HUES64 (cell line): ENCODE results near the gene TECR.
"Not testable (repeated sequence)": the region's sequence is repeated elsewhere in the genome, so short reads cannot be mapped to it uniquely, and the experiment has no call there.

Source experiments
- H3K27ac ChIP-seq: 2 replicates; pipeline ENCODE4 v1.7.0; 2013; ENCODE audit warnings: low read depth, low read length, inconsistent platforms
- H3K27me3 ChIP-seq: 2 replicates; pipeline ENCODE4 v1.6.1; 2013; ENCODE audit warnings: mild to moderate bottlenecking, low read length; ENCODE audit not compliant: insufficient read depth
- H3K36me3 ChIP-seq: 2 replicates; pipeline ENCODE4 v1.6.1; 2013; ENCODE audit warnings: mild to moderate bottlenecking, low read length; ENCODE audit not compliant: insufficient read depth
- H3K4me1 ChIP-seq: 2 replicates; pipeline ENCODE4 v1.6.1; 2013; ENCODE audit warnings: mild to moderate bottlenecking, low read length, moderate library complexity; ENCODE audit not compliant: insufficient read depth
- H3K4me3 ChIP-seq: 2 replicates; pipeline ENCODE4 v1.5.1; 2013; ENCODE audit warnings: mild to moderate bottlenecking, low read length, moderate library complexity
- H3K9ac ChIP-seq: 2 replicates; pipeline ENCODE4 v1.6.1; 2013; ENCODE audit warnings: mild to moderate bottlenecking, low read depth, low read length
- H3K9me3 ChIP-seq: 2 replicates; pipeline ENCODE4 v1.6.1; 2013; ENCODE audit warnings: low read depth, low read length; ENCODE audit not compliant: insufficient read depth
- WGBS: fragments of 150-250, 120-280 bp; methylation state at CpG from one replicate; pipeline ENCODE4 v1.1.7; 2013; ENCODE audit warnings: missing lambda C conversion rate; 5-methylcytosine and 5-hydroxymethylcytosine counted together

TECR gene

DNA sequence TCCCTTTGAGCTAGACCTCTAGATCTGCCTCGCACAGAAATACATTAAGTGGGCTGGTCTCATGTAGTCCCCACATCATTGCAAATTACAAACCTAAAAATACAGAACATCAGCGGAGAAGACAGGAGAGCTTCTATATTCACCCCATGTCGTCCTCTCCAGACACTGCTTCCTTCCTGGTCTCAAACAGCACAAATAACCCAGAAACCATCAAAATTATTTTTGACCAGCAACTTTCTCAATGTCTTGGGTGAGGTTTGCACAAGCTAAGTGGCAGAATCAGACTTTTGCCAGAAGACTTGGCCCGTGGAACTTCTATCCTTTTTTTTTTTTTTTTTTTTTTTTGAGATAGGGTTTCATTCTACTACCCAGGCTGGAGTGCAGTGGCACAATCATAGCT, 81.7 kb downstream of the TECR start:
- WGBS, result 61% methylated on average over 3 of the region's 4 CpGs
- Histone ChIP-seq H3K4me1 (no peaks in the 10 kb centered on the region), H3K27ac (no peak overlapping the region), H3K27me3 (no peaks in the 10 kb centered on the region), H3K9ac (no peak overlapping the region), H3K4me3 (no peak overlapping the region), H3K36me3 (no peaks in the 10 kb centered on the region), H3K9me3 (peaks cover 61% of the 10 kb centered on the region)

DNA sequence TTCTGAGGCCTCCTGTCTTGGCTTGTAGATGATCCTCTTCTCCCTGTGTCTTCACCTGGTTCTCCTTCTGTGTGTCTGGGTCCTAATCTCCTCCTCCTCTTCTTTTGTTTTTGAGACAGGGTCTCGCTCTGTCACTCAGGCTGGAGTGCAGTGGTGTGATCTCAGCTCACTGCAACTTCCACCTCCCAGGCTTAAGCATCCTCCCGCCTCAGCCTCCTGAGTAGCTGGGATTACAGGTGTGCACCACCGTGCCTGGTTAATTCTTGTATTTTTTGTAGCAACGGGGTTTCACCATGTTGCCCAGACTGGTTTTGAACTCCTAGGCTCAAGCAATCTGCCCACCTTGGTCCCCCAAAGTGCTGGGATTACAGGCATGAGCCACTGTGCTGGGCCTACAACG, 82.8 kb downstream of the TECR start:
- H3K9ac ChIP-seq, H3K27me3 ChIP-seq, H3K4me1 ChIP-seq, H3K36me3 ChIP-seq, H3K27ac ChIP-seq, H3K4me3 ChIP-seq: not testable (repeated sequence)
- peaks cover 61% of the 10 kb centered on the region for H3K9me3 ChIP-seq
- WGBS, result 60% methylated on average over 5 of the region's 5 CpGs

DNA sequence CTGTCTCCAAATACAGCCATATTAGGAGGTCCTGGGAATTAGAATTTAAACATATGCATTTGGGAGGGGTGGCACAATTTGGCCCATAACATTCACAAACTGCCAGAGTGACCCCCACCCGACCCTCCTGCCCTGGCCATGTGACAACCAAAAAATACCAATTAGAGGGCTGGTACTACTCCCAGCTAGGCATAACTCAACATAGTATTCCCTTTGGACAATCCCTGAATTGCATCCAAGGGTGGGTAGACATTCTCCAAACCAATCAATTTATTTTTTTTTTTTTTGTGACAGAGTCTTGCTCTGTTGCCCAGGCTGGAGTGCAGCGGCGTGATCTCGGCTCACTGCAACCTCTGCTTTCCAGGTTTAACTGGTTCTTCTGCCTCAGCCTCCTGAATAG, 83.3 kb downstream of the TECR start:
- H3K9ac ChIP-seq, result no peak overlapping the region
- no peak overlapping the region for H3K27ac ChIP-seq
- no peaks in the 10 kb centered on the region for H3K36me3 ChIP-seq
- no peaks in the 10 kb centered on the region for H3K4me1 ChIP-seq
- peaks cover 63% of the 10 kb centered on the region for H3K9me3 ChIP-seq
- H3K4me3 ChIP-seq, result no peak overlapping the region
- no peaks in the 10 kb centered on the region for H3K27me3 ChIP-seq
- 87% methylated on average over 4 of the region's 4 CpGs for WGBS

DNA sequence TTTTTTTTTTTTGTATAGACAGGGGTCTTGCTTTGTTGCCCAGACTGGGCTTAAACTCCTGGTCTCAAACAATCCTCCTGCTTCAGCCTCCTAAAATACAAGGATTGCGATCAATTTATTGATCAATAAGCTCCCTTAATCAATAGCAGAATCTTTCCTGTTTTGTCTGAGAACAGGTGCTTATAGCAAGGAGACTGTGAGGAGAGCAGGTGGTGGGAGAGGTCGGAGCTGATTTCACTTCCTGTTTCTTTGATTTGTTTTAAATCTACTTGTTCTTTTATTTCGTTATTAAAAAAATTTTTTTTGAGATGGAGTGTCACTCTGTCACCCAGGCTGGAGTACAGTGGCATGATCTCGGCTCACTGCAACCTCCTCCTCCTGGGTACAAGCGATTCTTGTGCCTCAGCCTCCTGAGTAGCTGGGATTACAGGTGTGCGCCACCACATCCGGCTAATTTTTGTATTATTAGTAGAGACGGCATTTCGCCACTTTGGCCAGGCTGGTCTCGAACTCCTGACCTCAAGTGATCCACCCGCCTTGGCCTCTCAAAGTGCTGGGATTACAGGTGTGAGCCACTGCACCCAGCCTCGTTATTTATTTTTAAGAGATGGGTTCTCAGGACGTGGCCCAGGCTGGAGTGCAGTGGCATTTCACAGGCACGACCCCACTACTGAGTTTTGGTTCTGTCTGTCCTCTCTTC, 84.2 kb downstream of the TECR start:
- H3K9me3 ChIP-seq, result peaks cover 63% of the 10 kb centered on the region
- not testable (repeated sequence) for H3K27me3 ChIP-seq

DNA sequence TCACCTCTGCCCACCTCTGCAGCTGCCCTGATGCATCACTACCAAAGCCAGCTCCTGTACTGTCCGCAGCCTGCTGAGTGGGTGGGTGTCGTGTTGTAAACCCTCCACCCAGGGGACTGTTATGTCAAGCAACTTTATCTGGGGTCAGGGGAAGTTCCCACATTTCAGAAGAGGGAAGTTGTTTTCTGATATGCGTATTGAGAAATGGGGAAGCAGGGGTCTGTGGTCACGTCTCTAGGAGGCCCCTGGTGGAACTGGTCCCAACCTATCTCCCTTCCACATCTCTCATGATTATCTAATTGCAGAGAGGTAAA, 84.7 kb downstream of the TECR start:
- Histone ChIP-seq H3K27ac (no peak overlapping the region), H3K4me3 (no peak overlapping the region), H3K36me3 (no peaks in the 10 kb centered on the region), H3K4me1 (no peaks in the 10 kb centered on the region), H3K27me3 (no peaks in the 10 kb centered on the region), H3K9me3 (peaks cover 64% of the 10 kb centered on the region), H3K9ac (no peak overlapping the region)
- 100% methylated on average over 3 of the region's 4 CpGs for WGBS

More for the DNA sequence above, 84.2 kb downstream of the TECR start:
- H3K4me1 ChIP-seq, H3K36me3 ChIP-seq, H3K27ac ChIP-seq, H3K4me3 ChIP-seq, H3K9ac ChIP-seq: not testable (repeated sequence)
- 77% methylated on average over 14 of the region's 14 CpGs for WGBS
